ENCODE data around the gene SF1. TPM values are rescaled to one million over a fixed set of nuclear protein-coding genes. Genes with fewer than 3 reads are reported as not detected.

SF1 gene
- total RNA-seq, 2 donors from 2014 or later = 150 to 470 TPM

DNA sequence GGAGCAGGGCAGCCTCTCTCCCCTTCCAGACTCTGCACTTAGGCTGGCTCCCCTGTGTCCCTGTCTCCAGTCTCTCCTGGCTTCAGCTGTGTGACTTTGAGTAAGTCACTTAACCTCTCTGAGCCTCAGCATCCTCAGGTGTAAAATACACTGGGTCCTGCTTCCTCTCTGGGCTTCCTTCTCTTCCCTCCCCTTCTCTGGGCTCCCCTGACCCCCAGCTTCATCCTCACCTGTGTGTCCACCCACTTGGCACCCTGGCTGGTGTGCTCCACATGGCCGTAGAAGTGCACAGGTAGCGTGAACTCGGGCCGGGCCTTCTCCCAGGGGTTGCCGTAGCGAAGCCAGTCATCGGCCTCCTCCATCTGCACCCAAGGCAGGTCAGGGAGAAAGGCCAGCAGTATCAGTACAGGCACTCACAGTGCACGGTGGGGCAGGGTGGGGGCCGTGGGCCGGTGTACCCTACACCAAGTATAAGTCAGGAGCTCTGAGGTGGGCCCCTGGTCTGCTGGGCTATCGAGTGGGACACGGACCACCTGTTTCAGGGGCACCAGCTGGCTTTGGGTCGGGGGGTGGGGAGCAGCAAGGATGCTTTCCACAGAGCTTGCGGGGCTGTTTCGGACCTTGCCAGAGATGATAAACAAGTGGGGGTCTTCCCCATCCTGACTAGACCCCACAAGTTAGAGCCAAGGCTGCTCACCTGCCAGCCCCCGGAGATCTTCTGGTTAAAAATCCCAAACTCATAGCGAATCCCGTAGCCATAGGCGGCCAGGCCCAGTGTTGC lies 20.6 kb downstream of the SF1 start:
- 81% methylated on average over 18 of the region's 19 CpGs; no CpG with 5 or more reads in 1 of the 2 donors for WGBS, 2 donors
- no peak for DNase-seq
- H3K27ac ChIP-seq = no peak overlapping the region
- intact Hi-C loops (cut with DNase I) = no loop called here
- TF ChIP-seq, protein P1, sequence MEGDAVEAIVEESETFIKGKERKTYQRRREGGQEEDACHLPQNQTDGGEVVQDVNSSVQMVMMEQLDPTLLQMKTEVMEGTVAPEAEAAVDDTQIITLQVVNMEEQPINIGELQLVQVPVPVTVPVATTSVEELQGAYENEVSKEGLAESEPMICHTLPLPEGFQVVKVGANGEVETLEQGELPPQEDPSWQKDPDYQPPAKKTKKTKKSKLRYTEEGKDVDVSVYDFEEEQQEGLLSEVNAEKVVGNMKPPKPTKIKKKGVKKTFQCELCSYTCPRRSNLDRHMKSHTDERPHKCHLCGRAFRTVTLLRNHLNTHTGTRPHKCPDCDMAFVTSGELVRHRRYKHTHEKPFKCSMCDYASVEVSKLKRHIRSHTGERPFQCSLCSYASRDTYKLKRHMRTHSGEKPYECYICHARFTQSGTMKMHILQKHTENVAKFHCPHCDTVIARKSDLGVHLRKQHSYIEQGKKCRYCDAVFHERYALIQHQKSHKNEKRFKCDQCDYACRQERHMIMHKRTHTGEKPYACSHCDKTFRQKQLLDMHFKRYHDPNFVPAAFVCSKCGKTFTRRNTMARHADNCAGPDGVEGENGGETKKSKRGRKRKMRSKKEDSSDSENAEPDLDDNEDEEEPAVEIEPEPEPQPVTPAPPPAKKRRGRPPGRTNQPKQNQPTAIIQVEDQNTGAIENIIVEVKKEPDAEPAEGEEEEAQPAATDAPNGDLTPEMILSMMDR (IDR thresholded peaks at IDR 0.05) = no peak
- no peaks in the 10 kb centered on the region for H3K9me3 ChIP-seq
- H3K4me1 ChIP-seq = no peaks in the 10 kb centered on the region
- H3K36me3 ChIP-seq (replicated peaks in 1 of 2; ENCODE audit: insufficient read depth in 1 of 2, low read depth in 2 of 2) = no peaks in the 10 kb centered on the region
- no peak for ATAC-seq
- H3K4me3 ChIP-seq = no peak overlapping the region
- H3K27me3 ChIP-seq = no peaks in the 10 kb centered on the region

DNA sequence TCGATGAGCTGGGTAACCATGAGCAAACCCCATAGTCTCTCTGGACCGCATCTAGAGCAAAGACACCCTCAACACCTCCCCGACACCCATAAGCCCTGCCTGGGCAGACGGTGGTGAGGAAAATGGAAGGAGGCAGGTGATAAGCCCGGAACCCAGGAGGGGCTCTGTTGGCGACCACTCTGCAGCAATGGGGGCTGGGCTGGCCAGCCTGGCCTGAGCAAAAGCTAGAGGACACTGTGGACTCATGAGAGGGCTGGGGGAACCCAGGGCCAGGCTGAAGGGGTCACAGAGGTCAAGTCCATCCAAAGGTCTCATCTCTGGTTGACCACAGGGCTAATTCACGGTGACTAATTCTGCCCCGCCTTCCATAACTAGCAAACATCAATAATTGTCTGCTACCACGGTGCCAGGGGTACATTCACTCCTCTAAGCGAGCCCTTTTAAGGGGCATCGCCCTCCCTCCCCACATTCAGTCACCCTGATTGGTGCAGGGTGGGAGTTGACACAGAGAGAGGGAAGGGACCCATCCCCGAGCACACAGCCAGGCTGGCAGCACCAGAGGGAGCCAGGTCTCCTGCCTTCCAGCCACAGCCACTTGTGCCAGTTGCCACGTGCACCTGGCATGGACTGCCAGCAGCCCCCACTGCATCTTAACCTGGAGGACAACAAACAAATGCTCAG lies 22.5 kb downstream of the SF1 start:
- WGBS, 2 donors = 83 to 84% methylated on average over 13 of the region's 13 CpGs
- Histone ChIP-seq H3K36me3 (replicated peaks in 1 of 2; ENCODE audit: insufficient read depth in 1 of 2, low read depth in 2 of 2) (no peaks in the 10 kb centered on the region), H3K4me3 (no peak overlapping the region), H3K27me3 (no peaks in the 10 kb centered on the region), H3K27ac (no peak overlapping the region), H3K9me3 (no peaks in the 10 kb centered on the region), H3K4me1 (no peaks in the 10 kb centered on the region)
- TF ChIP-seq POLR2A (IDR thresholded peaks at IDR 0.05) = no peak
- TF ChIP-seq, protein P1 (IDR thresholded peaks at IDR 0.05) = no peak
- peak in 1 of 4 donors; percentile 2 for DNase-seq
- no peak for ATAC-seq
- intact Hi-C loops (cut with DNase I) = no loop called here

DNA sequence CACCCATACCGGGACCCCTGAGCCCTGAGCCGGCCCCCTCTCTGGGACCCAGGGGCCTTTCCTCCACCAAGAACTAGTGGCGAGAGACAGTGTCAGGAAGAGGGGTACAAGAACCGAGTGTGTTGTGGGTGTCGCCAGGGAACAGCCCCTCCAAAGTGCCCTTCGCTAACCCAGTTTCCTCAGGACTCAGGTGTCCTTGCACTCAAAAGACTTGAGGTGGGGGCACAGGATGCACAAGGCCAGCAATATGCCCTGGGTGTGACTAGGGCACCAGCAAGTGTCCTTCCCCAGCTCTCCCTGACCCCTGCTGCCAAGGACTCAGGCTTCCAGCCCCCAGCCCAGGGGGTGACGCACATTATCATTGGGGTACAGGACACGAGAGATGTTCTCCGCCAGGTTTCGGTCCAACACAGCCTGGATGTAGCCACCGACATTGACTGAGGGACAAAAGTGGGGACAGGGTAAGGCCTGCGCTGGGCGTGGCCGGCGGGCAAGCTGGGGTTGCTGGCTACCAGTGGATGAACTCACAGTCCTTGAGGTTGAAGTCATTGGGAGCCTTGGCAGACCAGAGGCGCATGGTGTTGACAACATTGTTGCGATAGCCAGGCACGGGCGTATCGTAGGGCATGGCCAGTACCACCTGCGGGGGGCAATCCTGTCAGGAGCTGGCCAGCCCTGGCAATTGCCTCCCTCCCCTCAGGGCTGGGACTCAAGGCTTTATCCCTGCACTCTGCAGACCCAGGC lies 23.3 kb downstream of the SF1 start:
- no peak overlapping the region for H3K27ac ChIP-seq
- H3K4me3 ChIP-seq = no peak overlapping the region
- no peak for TF ChIP-seq POLR2A (IDR thresholded peaks at IDR 0.05)
- TF ChIP-seq, protein P1 (IDR thresholded peaks at IDR 0.05) = no peak
- H3K9me3 ChIP-seq = no peaks in the 10 kb centered on the region
- ATAC-seq = no peak
- H3K36me3 ChIP-seq (replicated peaks in 1 of 2; ENCODE audit: insufficient read depth in 1 of 2, low read depth in 2 of 2) = no peaks in the 10 kb centered on the region
- intact Hi-C loops (cut with DNase I) = no loop called here
- 83 to 87% methylated on average over 12 to 21 of the region's 21 CpGs for WGBS, 2 donors
- no peaks in the 10 kb centered on the region for H3K27me3 ChIP-seq
- H3K4me1 ChIP-seq = no peaks in the 10 kb centered on the region
- no peak for DNase-seq

DNA sequence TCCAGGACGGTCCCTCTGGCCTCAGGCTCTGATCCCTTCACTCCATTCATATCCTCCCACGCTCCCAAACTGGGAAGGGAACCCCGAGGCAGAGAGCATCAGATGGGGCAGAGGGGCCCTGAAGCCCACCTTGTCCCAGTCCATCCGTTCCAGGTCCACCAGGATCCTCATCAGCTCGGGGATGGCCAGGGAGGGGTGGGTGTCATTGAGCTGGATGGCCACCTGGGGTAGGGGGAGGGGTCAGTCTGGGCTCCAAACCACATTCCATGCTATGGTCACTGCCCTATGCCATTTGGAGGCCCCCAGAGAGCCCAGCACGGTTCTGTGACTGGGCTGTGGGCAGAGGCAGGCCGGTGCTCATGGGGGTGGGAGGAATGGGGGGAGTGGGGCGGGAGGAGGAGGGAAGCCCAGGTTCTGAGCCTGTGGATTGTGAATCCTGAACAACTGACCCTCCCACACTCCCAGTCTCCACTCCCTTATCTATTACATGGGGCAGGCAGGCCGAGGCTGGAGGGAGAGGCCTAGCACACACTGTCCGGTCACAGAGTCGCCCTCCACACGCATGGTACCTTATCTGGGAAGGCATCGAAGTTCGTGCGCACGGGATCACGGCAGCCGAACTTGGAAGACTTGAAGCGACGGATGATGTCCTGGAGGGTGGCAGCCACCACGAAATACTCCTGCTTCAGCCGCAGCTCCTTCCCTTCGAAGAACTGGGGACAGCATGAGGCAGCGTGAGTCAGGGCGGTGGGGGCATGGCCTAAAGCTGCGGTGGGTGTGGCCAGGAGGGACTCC lies 24.0 kb downstream of the SF1 start:
- H3K9me3 ChIP-seq = no peaks in the 10 kb centered on the region
- WGBS, 2 donors = 87 to 91% methylated on average over 13 to 25 of the region's 26 CpGs
- DNase-seq = peak in 1 of 4 donors; percentile 11
- H3K4me3 ChIP-seq = no peak overlapping the region
- H3K36me3 ChIP-seq (replicated peaks in 1 of 2; ENCODE audit: insufficient read depth in 1 of 2, low read depth in 2 of 2) = no peaks in the 10 kb centered on the region
- ATAC-seq = no peak
- TF ChIP-seq, protein P1 (IDR thresholded peaks at IDR 0.05) = no peak
- no peak for TF ChIP-seq POLR2A (IDR thresholded peaks at IDR 0.05)
- H3K27me3 ChIP-seq = no peaks in the 10 kb centered on the region
- H3K27ac ChIP-seq = no peak overlapping the region
- H3K4me1 ChIP-seq = no peaks in the 10 kb centered on the region
- intact Hi-C loops (cut with DNase I) = no loop called here
